ENCODE measurements around the gene PCDHB12. TPM values are rescaled to one million over a fixed set of nuclear protein-coding genes. Genes with fewer than 3 reads are reported as not detected.
"Not testable (repeated sequence)": the region's sequence is repeated elsewhere in the genome, so short reads cannot be mapped to it uniquely, and the experiment has no call there.

PCDHB12 gene
- total and polyA plus RNA-seq, 2 of the 13 experiments (the other 11 are each of a cell fraction or from before 2014, with no cell fraction given), result 0.03 to 0.04 TPM

DNA sequence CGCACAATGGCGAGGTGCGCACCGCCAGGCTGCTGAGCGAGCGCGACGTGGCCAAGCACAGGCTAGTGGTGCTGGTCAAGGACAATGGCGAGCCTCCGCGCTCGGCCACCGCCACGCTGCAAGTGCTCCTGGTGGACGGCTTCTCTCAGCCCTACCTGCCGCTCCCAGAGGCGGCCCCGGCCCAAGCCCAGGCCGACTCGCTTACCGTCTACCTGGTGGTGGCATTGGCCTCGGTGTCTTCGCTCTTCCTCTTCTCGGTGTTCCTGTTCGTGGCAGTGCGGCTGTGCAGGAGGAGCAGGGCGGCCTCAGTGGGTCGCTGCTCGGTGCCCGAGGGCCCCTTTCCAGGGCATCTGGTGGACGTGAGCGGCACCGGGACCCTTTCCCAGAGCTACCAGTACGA is 38.9 kb downstream of the PCDHB12 start:
- H3K4me2 ChIP-seq (ENCODE audit: low read depth, low read length); DNase-seq (ENCODE audit: low spot score); H3K4me1 ChIP-seq (ENCODE audit: insufficient read depth, low read length); intact Hi-C loops (cut with micrococcal nuclease; ENCODE audit: unreplicated experiment); H2AFZ ChIP-seq (ENCODE audit: low read length); H3K27me3 ChIP-seq (ENCODE audit: control insufficient read depth in 1 of 2, insufficient read depth in 2 of 2, low read length in 2 of 2); H3K79me2 ChIP-seq (ENCODE audit: insufficient read depth, low read length); BruUV-seq (replicated peaks); H3K36me3 ChIP-seq (replicated peaks in 1 of 2; ENCODE audit: control insufficient read depth in 1 of 2, insufficient read depth in 2 of 2, low read length in 2 of 2); H3K4me3 ChIP-seq (replicated peaks in 1 of 3; ENCODE audit: insufficient read depth in 1 of 3, low read depth in 2 of 3, low read length in 3 of 3); ATAC-seq; CTCF ChIA-PET (ENCODE audit: low intra/inter-chr PET ratio, low total read pairs); H3K9ac ChIP-seq (ENCODE audit: insufficient read depth, low read depth, low read length); POLR2A ChIA-PET; H3K27ac ChIP-seq (ENCODE audit: extremely low read length, insufficient read depth, low read length); H4K20me1 ChIP-seq (ENCODE audit: insufficient read depth, low read length); in situ Hi-C loops (cut with HindIII; ENCODE audit: extremely low pct_ligation_motif_present, low pct_unique_long_range_greater_than_20kb); FAIRE-seq: not testable (repeated sequence)
- whole genome bisulfite sequencing (ENCODE audit: low lambda C conversion rate), result 71% methylated on average over 16 of the region's 34 CpGs
- peaks cover 79% of the 10 kb centered on the region for H3K9me3 ChIP-seq (ENCODE audit: low read length)

DNA sequence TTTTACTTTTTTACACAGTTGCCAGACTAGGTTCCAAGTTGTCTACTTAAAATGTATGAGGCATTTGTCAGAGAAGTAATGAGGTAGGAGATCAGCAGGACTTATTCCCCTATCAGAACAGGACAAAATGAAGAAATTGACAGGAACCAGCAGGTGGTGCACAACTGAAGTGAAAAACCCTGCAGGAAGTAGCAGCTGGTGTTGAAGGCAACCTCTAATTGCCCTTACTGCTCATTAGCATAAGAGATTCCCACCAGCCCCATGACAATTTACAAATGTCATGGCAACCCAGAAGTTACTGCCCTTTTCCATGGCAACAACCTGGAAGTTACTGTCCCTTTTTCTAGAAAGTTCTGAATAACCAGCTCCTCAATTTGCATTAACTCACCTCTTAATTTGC is 42.1 kb downstream of the PCDHB12 start:
- ChIA-PET CTCF (ENCODE audit: low intra/inter-chr PET ratio, low total read pairs) (no interaction called here), POLR2A (no interaction called here)
- H4K20me1 ChIP-seq (ENCODE audit: insufficient read depth, low read length), result no peaks in the 10 kb centered on the region
- no peaks in the 10 kb centered on the region; a peak in 1 of 5 replicates for H3K27me3 ChIP-seq (ENCODE audit: control insufficient read depth in 1 of 2, insufficient read depth in 2 of 2, low read length in 2 of 2)
- TF ChIP-seq ZKSCAN1 (IDR thresholded peaks at IDR 0.05; ENCODE audit: low read length) (no peak), ZNF567 (CRISPR knock-in tag; IDR thresholded peaks at IDR 0.05; ENCODE audit: borderline replicate concordance) (no peak), ZBTB7A (CRISPR knock-in tag; IDR thresholded peaks at IDR 0.05) (no peak), SP1 (IDR thresholded peaks at IDR 0.05) (no peak), SP1 (CRISPR knock-in tag; IDR thresholded peaks at IDR 0.05) (no peak), ZNF768 (CRISPR knock-in tag; IDR thresholded peaks at IDR 0.05) (no peak), SRSF9 (IDR thresholded peaks at IDR 0.05; ENCODE audit: borderline replicate concordance, insufficient read depth, low read depth, low read length, poor library complexity, severe bottlenecking) (no peak), ZNF652 (CRISPR knock-in tag; IDR thresholded peaks at IDR 0.05; ENCODE audit: borderline replicate concordance, low read depth) (no peak), NR3C1 (CRISPR knock-in tag; IDR thresholded peaks at IDR 0.05) (no peak), FOSL2 (CRISPR knock-in tag; IDR thresholded peaks at IDR 0.05) (no peak), ZNF232 (CRISPR knock-in tag; IDR thresholded peaks at IDR 0.05; ENCODE audit: borderline replicate concordance) (no peak), DPF2 (CRISPR knock-in tag; IDR thresholded peaks at IDR 0.05; ENCODE audit: borderline replicate concordance, low read depth) (no peak)
- TF ChIP-seq, protein P1, sequence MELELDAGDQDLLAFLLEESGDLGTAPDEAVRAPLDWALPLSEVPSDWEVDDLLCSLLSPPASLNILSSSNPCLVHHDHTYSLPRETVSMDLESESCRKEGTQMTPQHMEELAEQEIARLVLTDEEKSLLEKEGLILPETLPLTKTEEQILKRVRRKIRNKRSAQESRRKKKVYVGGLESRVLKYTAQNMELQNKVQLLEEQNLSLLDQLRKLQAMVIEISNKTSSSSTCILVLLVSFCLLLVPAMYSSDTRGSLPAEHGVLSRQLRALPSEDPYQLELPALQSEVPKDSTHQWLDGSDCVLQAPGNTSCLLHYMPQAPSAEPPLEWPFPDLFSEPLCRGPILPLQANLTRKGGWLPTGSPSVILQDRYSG (CRISPR knock-in tag; IDR thresholded peaks at IDR 0.05), result no peak
- TF ChIP-seq, protein P2, sequence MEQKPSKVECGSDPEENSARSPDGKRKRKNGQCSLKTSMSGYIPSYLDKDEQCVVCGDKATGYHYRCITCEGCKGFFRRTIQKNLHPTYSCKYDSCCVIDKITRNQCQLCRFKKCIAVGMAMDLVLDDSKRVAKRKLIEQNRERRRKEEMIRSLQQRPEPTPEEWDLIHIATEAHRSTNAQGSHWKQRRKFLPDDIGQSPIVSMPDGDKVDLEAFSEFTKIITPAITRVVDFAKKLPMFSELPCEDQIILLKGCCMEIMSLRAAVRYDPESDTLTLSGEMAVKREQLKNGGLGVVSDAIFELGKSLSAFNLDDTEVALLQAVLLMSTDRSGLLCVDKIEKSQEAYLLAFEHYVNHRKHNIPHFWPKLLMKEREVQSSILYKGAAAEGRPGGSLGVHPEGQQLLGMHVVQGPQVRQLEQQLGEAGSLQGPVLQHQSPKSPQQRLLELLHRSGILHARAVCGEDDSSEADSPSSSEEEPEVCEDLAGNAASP (CRISPR knock-in tag; IDR thresholded peaks at IDR 0.05; ENCODE audit: borderline replicate concordance), result no peak
- TF ChIP-seq, protein P3, sequence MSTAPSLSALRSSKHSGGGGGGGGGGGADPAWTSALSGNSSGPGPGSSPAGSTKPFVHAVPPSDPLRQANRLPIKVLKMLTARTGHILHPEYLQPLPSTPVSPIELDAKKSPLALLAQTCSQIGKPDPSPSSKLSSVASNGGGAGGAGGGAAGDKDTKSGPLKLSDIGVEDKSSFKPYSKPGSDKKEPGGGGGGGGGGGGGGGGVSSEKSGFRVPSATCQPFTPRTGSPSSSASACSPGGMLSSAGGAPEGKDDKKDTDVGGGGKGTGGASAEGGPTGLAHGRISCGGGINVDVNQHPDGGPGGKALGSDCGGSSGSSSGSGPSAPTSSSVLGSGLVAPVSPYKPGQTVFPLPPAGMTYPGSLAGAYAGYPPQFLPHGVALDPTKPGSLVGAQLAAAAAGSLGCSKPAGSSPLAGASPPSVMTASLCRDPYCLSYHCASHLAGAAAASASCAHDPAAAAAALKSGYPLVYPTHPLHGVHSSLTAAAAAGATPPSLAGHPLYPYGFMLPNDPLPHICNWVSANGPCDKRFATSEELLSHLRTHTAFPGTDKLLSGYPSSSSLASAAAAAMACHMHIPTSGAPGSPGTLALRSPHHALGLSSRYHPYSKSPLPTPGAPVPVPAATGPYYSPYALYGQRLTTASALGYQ (CRISPR knock-in tag; IDR thresholded peaks at IDR 0.05), result no peak
- BruUV-seq (replicated peaks), result no TSS peak
- no peak overlapping the region for H3K4me2 ChIP-seq (ENCODE audit: low read depth, low read length)
- intact Hi-C loops (cut with micrococcal nuclease; ENCODE audit: unreplicated experiment), result no loop called here
- no peaks in the 10 kb centered on the region for H3K79me2 ChIP-seq (ENCODE audit: insufficient read depth, low read length)
- H3K4me1 ChIP-seq (ENCODE audit: insufficient read depth, low read length), result no peaks in the 10 kb centered on the region
- no peak overlapping the region for H3K9ac ChIP-seq (ENCODE audit: insufficient read depth, low read depth, low read length)
- no peak overlapping the region for H2AFZ ChIP-seq (ENCODE audit: low read length)
- H3K4me3 ChIP-seq (replicated peaks in 1 of 3; ENCODE audit: insufficient read depth in 1 of 3, low read depth in 2 of 3, low read length in 3 of 3), result no peak overlapping the region
- FAIRE-seq (no peak), DNase-seq (ENCODE audit: low spot score) (no peak), ATAC-seq (no peak)
- peaks cover 90% of the 10 kb centered on the region for H3K9me3 ChIP-seq (ENCODE audit: low read length)
- H3K36me3 ChIP-seq (replicated peaks in 1 of 2; ENCODE audit: control insufficient read depth in 1 of 2, insufficient read depth in 2 of 2, low read length in 2 of 2), result no peaks in the 10 kb centered on the region
- no peak overlapping the region for H3K27ac ChIP-seq (ENCODE audit: extremely low read length, insufficient read depth, low read length)
- in situ Hi-C loops (cut with HindIII; ENCODE audit: extremely low pct_ligation_motif_present, low pct_unique_long_range_greater_than_20kb), result loop anchor here (25.0 kb wide), 1 partner anchor 488 kb away; no protein-coding TSS in a partner anchor
